Measurements from ENCODE around the gene ZBP1. TPM values are rescaled to one million over a fixed set of nuclear protein-coding genes. Genes with fewer than 3 reads are reported as not detected.

The ZBP1 gene
- total RNA-seq, 1 experiment from 2014 or later, result 5.2 TPM

DNA sequence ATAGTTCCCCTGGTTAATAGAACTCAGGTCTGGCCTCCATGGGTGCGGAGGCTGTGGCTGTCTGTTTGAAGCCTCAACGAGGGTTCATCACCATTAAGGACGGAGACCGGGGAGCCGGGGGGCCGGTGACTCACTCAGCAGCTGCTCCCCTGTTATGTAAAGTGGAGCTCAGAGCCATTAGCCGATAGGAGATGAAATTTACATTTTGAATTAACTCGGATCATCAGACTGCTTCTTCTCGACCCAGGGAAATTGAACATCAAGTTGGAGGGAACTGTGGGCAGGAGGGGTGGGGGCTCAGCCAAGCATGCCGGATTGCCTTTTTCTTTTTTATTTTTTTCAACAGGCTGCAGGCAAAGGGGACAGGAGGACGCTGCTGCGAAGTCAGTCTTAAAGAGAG is 47.0 kb downstream of the ZBP1 start:
- DNase-seq (ENCODE audit: low read depth), result no peak

DNA sequence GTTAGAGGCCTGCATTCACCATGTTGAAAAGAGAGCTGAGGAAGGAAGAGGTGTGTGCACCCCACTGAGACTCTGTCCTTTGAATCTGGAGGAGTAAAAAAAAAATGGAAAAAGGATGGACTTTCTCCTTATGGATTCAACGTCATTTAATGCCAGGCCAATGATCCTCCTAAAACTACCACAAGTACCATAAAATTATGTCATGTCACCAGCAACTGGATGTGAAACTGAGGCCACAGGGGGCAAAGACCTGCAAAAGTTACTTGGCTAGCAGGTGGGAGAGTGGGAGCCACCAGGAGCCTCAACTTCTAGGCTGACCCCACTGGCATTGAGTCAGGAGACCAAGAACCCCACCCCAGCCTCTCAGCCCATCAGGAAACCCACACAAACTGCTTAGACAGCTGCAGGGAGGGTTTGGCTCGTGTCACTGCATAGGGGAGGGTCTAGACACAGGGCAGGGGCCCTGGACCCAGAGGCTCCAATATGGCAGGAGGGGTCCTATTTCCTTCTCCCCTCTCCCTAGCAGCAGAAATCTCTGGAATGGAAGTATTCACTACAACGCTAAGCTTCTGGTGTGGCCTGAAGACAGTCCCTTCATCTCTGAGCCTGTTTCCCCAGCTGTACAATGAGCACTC is 48.3 kb downstream of the ZBP1 start:
- no peak for DNase-seq (ENCODE audit: low read depth)

DNA sequence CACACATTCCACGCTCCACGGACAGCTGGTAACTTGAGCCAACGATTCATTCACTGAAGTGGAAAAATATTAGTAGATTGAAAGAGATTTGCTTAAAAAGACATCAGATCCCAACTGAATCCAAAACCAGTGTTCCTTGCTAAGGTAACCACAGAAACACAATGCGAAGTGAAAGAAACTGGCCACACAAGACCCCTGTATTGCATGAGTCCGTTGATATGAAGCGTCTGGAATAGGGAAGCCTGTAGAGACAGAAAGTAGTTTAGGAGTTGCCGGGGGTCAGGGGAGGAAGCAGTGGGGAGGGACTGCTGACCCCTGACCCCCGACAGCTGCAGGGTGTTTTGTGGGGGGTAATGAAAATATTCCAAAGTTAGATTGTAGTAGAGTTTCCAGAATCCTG is 49.3 kb downstream of the ZBP1 start:
- no peak for DNase-seq (ENCODE audit: low read depth)

DNA sequence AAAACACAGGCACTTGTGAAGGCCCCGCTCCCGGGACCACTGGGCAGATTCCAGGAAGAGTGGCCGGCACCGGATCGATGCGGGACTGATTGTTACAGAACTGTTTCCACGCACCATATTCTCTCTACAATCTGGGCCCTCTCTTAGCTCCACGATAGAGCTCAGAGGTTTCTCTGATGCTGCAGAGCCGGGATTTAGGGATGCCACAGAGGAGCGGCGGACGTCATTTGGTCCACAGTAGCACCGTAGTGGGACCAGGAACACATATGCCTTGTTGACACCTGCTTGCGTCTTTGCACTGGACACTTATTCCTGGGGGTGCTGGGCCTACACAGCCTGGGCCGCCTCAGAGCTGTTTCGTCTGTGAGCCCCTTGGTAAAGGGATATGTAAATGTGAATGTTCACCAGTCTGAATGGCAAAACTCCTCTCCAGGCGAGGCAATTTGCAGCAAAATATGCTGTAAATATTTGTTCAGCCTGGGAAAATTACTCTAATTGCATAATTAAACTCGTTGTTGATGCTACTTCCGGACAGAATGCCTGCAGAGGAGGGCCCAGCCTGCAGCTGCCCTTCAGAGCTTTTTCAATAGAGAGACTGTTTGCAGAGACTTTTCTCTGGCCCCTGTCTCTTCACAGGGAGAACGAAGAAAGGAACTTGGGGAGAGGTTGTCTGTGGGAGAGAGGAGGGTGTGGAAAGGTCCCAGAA is 49.9 kb downstream of the ZBP1 start:
- DNase-seq (ENCODE audit: low read depth), result no peak

DNA sequence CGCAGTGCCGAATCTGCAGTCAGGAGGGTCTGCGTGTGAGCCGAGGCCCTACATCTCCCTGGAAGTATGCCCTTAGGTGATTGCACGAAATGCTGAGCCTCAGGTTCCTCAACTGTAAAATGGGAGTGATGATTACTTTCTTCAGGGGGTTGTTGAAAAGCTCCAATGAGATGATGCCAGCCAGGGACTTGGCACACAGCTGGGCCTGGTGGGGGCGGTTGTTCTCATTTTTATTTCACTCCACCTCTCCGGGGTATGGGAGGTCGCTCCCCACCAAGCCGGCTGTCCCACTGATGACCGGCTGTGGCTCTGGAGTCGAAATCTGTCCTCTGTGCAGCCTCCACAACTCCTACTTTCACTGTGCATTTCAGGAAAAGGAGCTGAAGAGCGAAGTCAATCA is 51.3 kb downstream of the ZBP1 start:
- no peak for DNase-seq (ENCODE audit: low read depth)

DNA sequence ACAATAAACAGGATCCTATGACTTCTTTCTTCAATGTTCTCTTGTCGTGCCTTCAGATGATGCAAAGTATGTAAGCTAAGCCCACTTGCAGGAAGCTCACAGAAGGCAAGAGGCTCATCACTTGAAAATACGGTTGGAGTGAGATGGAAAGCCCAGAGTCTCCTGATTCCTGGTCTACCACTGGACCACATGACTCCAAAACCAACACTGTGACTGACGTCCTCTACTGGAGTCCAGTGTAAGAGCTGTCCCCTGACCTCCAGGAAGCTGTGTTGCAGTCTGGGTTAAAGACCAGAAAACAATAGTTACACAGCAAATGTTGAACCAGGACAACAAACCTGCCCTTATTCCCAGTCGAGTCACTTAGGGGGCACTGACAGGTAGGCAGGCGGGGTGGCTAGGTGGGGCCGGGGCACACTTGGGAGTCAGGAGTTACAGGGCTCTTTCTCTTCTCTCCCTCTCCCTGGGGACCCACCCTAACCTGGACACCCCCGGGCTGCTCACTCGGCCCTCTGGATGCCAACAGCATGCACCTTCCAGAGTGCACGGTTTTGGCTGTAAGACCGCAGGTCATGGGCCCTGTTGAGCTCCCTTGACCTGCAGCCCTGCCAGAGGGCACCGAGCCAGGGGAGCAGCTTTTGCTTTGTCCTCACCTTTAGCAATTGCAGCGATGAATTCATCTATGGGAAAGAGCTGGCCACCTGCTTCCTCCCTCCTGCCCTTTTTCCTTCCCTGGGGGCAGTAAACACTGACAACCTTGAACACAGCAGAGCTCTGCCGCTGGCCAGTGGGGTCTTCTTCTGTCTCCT is 51.9 kb downstream of the ZBP1 start:
- DNase-seq (ENCODE audit: low read depth), result no peak

DNA sequence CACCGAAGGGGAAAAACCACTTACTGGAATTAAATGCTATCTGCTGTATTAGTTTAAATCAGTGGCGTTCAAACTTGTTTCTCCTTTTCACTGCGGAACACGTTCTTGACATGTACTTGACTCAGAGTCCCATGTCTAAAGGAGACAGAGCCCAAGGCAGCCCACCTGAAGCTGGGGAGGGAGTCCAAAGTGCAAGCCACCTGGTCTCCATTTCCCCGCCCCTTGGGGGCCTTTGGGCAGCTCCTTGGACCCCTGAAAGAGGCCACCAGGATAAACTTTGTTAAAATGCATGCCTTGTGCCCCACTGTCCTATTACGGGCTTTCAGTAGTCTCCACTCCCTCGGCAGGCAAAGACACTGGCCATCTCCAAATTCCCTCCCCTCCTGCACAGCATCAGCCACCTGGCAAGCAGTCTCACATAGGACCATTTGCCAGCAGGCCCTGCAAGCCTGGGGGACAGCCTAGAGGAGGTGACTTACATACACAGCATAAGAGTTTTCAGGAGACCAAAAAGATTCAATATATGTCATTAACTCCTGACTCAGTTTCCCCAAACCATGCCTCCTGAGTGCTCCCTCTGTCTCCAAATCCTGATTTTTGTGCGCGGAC is 52.7 kb downstream of the ZBP1 start:
- no peak for DNase-seq (ENCODE audit: low read depth)

DNA sequence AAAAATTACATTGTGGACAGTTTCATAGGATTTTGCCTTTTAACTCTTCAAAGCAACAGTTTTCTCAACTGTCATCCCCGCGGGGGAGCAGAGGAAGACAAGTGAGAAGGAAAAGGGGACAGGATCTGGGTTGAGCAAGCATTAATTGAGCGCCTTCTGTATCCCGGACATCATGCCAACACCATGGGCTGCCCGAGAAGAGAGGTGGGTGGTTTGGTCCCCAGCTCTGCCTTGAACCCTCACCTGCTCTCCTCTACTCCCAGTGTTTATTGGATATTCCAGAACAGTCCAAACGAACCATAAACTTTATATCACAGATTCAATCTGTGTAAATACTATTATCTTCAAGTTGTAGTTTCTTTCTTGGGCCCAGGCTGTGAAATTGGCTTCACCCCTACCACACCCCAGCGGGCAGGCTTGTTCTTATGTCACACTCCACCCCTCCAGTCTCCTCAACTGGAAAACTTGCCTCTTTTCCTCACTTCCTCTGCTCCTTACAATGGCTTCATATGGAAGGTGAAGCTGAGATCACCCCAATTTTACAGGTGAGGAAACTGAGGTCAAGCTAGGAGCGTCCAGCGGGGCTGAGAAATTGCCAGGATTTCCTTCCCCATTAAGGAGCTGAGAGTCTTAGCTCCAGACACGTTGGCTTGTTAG is 53.3 kb downstream of the ZBP1 start:
- no peak for DNase-seq (ENCODE audit: low read depth)

DNA sequence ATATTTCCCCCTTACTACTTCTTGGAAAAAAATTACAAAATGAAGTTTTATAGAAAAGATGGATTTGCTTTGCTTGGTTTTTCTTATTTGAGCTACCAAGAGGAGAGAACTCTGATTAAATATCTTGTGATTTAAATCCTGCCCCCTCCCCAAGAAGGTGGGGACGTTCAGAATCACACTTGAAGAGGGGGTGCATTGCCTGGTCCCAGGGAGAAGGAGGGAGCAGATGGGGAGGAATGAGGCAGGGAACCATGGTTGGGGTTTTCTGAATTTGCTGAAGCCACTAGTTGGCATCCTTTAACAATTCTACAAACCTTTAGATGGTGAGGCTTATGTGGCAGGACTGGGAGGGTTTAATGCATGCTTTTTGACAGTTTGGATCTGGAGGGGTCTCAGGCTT is 53.8 kb downstream of the ZBP1 start:
- no peak for DNase-seq (ENCODE audit: low read depth)

DNA sequence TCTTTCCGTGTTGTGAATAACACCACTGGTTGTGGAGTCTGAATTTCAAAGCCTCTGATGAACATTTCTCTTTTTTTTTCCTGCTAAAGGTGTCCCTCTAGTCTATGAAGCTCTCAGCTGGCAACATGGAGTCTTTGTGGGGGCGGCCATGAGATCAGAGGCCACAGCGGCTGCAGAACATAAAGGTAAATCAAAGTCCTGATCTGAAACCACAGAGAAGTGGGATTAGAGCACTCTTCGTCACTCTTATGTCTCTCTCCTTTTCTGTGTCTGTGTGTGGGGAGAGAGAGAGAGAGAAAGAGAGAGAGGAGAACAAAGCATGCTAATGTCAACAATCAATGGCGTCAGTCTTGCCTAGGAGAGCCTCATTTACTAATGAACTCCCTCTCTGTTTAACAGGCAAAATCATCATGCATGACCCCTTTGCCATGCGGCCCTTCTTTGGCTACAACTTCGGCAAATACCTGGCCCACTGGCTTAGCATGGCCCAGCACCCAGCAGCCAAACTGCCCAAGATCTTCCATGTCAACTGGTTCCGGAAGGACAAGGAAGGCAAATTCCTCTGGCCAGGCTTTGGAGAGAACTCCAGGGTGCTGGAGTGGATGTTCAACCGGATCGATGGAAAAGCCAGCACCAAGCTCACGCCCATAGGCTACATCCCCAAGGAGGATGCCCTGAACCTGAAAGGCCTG is 55.1 kb downstream of the ZBP1 start:
- no peak for DNase-seq (ENCODE audit: low read depth)

DNA sequence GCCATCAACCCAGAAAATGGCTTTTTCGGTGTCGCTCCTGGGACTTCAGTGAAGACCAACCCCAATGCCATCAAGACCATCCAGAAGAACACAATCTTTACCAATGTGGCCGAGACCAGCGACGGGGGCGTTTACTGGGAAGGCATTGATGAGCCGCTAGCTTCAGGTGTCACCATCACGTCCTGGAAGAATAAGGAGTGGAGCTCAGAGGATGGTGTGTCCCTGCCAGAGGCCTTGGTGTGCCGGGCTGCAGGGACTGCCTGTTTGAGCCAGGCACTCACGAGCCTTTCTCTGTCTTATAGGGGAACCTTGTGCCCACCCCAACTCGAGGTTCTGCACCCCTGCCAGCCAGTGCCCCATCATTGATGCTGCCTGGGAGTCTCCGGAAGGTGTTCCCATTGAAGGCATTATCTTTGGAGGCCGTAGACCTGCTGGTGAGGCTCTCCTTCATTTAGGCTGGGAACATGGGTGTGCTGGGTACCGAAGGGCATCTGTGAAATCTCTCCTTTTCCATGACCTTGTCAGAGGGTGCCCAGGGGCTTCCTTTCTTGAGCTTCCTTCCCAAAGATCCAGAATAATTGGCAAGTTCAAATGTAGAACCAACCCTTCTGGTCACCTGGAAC is 55.9 kb downstream of the ZBP1 start:
- DNase-seq (ENCODE audit: low read depth), result no peak

DNA sequence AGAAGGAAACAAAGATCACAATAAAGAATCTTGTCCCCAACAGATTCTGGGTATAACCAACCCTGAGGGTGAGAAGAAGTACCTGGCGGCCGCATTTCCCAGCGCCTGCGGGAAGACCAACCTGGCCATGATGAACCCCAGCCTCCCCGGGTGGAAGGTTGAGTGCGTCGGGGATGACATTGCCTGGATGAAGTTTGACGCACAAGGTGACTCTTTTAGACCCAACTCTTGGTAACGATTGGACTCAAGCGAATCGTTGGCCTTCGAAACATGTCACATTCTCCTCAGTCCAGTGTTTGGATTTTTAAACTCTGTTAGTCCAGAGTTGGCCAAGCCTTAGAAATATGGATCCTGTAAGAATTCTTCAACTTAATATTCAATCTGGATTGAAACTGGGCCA is 56.7 kb downstream of the ZBP1 start:
- DNase-seq (ENCODE audit: low read depth), result no peak

DNA sequence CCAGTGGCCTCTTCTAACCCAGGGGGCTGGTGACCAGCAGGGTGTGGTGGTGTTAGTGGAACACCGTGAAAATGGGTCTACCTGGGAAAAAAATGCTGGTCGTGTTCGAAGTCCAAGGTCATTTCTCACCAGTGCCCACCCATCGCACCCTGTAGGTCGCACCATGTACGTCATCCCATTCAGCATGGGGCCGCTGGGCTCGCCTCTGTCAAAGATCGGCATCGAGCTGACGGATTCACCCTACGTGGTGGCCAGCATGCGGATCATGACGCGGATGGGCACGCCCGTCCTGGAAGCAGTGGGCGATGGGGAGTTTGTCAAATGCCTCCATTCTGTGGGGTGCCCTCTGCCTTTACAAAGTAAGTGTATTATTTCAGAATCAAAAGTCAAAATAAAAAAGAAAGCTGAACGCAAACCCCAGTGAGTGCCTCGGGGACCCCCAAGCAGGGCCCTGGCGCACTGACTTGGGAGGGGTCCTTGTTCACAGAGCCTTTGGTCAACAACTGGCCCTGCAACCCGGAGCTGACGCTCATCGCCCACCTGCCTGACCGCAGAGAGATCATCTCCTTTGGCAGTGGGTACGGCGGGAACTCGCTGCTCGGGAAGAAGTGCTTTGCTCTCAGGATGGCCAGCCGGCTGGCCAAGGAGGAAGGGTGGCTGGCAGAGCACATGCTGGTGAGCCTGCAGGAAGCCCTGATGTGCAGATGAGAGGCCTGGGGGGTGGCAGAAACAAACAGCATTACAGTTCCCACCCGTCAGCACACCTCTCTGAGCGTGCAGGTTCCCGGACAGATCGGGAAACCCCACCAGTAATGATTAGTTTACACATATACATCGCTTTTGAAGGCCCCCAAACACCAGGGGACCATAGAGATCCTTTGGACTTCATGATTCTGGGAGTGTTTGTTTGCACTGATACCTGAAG is 57.4 kb downstream of the ZBP1 start:
- no peak for DNase-seq (ENCODE audit: low read depth)

DNA sequence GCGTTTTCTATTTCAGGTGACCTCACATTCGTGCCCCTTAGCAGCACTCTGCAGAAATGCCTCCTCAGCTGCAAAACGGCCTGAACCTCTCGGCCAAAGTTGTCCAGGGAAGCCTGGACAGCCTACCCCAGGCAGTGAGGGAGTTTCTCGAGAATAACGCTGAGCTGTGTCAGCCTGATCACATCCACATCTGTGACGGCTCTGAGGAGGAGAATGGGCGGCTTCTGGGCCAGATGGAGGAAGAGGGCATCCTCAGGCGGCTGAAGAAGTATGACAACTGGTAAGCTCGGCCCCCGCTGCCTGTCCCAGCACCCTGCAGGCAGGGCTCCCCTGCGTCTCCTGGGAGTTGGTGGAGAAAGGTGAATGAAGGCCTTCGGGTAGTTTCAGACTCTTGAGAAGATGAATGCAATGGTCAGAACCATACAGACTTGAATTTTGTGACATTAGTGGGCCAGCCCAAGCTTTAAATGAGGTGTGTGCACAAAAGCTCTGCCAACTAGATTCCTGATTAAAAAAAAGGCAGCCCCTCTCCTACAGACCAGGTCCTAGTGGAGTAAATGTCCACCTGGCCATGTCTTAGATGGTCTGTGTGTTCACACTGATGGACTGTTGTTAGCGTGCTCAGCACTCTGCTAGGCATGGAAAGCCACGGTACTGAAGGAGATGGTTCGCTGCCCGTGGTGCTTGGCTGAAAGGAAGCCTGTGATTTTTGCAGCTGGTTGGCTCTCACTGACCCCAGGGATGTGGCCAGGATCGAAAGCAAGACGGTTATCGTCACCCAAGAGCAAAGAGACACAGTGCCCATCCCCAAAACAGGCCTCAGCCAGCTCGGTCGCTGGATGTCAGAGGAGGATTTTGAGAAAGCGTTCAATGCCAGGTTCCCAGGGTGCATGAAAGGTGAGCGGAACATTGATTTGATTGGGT is 58.6 kb downstream of the ZBP1 start:
- DNase-seq (ENCODE audit: low read depth), result no peak

DNA sequence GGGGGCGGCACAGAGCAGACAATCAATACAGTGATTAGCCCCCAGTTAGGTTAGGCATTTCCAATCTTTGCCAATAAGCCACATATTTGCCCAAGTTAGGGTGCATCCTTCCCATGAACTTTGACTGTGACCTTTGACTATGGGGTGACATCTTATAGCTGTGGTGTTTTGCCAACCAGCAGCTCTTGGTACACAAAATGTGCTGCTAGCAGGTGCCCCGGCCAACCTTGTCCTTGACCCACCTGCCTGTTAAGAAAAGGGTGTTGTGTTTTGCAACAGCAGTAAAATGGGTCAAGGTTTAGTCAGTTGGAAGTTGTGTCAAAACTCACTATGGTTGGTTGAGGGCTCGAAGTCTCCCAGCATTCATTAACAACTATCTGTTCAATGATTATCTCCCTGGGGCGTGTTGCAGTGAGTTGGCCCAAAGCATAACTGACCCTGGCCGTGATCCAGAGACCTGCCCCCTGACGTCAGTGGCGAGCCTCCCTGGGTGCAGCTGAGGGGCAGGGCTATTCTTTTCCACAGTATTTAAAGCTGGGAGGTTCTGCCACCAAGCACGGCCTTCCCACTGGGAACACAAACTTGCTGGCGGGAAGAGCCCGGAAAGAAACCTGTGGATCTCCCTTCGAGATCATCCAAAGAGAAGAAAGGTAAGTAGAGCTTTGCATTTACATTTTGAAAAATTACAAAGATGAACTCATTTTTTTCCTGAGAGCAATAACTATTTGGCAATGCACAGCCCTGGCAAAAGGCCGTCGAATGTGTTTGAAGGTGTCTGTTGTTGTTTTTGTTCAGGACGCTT is 59.5 kb downstream of the ZBP1 start, which contains the start of gene PCK1:
PCK1 (plus strand) TSS at position 557 of the 802 bp plus-strand sequence. CDS start 302 bp downstream, outside the sequence.
- DNase-seq (ENCODE audit: low read depth), result peak; percentile 17

DNA sequence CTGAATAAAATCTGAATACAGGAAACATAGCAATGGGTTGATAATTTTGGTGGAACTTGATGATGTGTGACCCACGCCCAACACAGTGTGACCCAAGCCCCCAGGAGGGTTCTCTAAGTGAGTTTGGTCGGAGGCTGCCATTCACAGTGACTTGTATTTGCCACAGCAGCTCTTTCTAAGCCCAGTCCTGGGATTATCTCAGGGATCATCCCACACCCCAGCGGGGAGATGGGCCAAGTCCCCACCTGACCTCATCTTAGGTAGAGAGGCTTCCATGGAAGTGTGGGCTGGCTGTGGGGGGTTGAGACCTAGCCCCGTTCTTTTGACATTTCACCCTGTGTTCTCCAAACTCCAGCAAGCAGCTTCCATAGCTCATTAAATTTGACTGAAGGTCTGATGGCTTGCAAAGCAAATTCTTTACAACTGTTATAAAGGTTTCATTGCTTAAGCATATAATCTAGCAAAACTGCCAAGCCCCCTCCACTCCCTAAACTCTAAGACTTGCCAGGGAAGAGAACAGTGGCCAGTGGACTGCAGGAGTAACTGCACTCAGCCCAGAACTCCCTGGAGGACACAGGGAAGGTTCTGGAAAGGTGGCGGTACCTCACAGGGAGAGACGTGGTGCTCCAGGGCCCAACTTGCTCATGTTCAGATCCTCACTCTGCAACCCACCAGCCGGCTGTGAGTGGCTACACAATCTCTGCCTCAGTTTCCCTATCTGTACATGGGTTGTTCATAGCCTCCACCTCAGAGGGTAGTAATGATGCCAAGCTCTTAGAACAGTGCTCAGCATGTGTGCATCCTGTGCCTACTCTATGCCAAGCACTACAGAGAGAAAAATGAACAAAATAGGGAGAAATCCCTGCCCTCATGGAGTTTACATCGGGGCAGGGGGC is 60.3 kb downstream of the ZBP1 start:
- DNase-seq (ENCODE audit: low read depth), result no peak

DNA sequence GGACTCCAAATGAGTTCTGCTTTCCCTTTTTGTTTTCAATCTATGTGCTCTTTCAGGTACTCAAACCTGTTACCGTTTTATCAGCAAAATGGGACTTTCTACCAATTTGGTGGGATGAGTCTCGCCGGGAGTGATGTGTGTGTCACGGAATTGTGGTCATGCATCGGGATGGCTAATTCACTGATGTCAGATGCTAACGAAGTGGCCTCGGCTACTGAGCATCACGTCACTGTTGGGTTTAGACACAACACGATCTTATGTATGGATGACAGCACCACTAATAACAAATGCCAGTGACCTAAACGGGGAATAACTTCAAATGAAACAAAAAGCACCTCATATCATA is 61.0 kb downstream of the ZBP1 start:
- DNase-seq (ENCODE audit: low read depth), result no peak
